Stimulated activated effector memory CD8-positive, alpha-beta T cell treated with anti-CD3 and anti-CD28 coated beads, Interleukin-12 subunit alpha, Interleukin-12 subunit beta, amount 100 ng/mL, for 72 hours (primary cell): ENCODE measurements around the gene SLC2A14.
"Not testable (repeated sequence)": the region's sequence is repeated elsewhere in the genome, so short reads cannot be mapped to it uniquely, and the experiment has no call there.

Source experiments
- ATAC-seq: fragments of 150-1000 bp; cut with Tn5 transposase; 2 replicates; pipeline ENCODE4 v1.10.0; 2021
- DNase-seq, 2 donors: peaks; one replicate each; pipeline ENCODE4 v3.0.0; 2021 to 2022; ENCODE audit warnings: low spot score in 2 of 2
- H3K27ac Mint-ChIP-seq: one replicate; pipeline ENCODE4 v1.8.0; 2022; ENCODE audit warnings: mild to moderate bottlenecking, mixed read lengths
- H3K36me3 Mint-ChIP-seq: one replicate; pipeline ENCODE4 v1.8.0; 2022; ENCODE audit warnings: mild to moderate bottlenecking, mixed read lengths
- H3K4me1 Mint-ChIP-seq: one replicate; pipeline ENCODE4 v1.8.0; 2022; ENCODE audit warnings: mixed read lengths
- H3K4me3 Mint-ChIP-seq: one replicate; pipeline ENCODE4 v1.8.0; 2022; ENCODE audit warnings: mild to moderate bottlenecking, mixed read lengths
- H3K9me3 Mint-ChIP-seq: one replicate; pipeline ENCODE4 v1.8.0; 2022; ENCODE audit warnings: mixed read lengths

SLC2A14 gene

GRCh38 chr12:7833201-7833600, 39.5 kb downstream of the SLC2A14 start:
- not testable (repeated sequence) for ATAC-seq, H3K4me3 Mint-ChIP-seq, H3K4me1 Mint-ChIP-seq, DNase-seq, H3K9me3 Mint-ChIP-seq, H3K27ac Mint-ChIP-seq, H3K36me3 Mint-ChIP-seq

GRCh38 chr12:7832059-7832696, 40.5 kb downstream of the SLC2A14 start:
- H3K4me1 Mint-ChIP-seq: no peaks in the 10 kb centered on the region
- H3K36me3 Mint-ChIP-seq: no peaks in the 10 kb centered on the region
- ATAC-seq (peak; percentile 90), DNase-seq (no peak)
- no peak overlapping the region for H3K27ac Mint-ChIP-seq
- H3K9me3 Mint-ChIP-seq: no peaks in the 10 kb centered on the region
- H3K4me3 Mint-ChIP-seq: no peak overlapping the region

GRCh38 chr12:7829737-7830136, 43.0 kb downstream of the SLC2A14 start:
- DNase-seq, H3K27ac Mint-ChIP-seq, H3K4me1 Mint-ChIP-seq, H3K36me3 Mint-ChIP-seq, ATAC-seq, H3K9me3 Mint-ChIP-seq, H3K4me3 Mint-ChIP-seq: not testable (repeated sequence)

- not testable (repeated sequence) for ATAC-seq, H3K4me1 Mint-ChIP-seq, H3K27ac Mint-ChIP-seq, H3K9me3 Mint-ChIP-seq, H3K4me3 Mint-ChIP-seq, H3K36me3 Mint-ChIP-seq, DNase-seq
Measured at GRCh38 chr12:7825754-7826153, 47.0 kb downstream of the SLC2A14 start.

GRCh38 chr12:7806863-7807487, 65.7 kb downstream of the SLC2A14 start:
- DNase-seq (peak; percentile 36 to 76), ATAC-seq (peak; percentile 71)
- no peaks in the 10 kb centered on the region for H3K4me1 Mint-ChIP-seq
- no peaks in the 10 kb centered on the region for H3K9me3 Mint-ChIP-seq
- H3K36me3 Mint-ChIP-seq: no peaks in the 10 kb centered on the region
- H3K4me3 Mint-ChIP-seq: no peak overlapping the region
- H3K27ac Mint-ChIP-seq: no peak overlapping the region

- not testable (repeated sequence) for H3K4me1 Mint-ChIP-seq, H3K36me3 Mint-ChIP-seq, H3K4me3 Mint-ChIP-seq, DNase-seq, H3K9me3 Mint-ChIP-seq, H3K27ac Mint-ChIP-seq, ATAC-seq
Measured at GRCh38 chr12:7806319-7806718, 66.4 kb downstream of the SLC2A14 start.

GRCh38 chr12:7801460-7801859, 71.3 kb downstream of the SLC2A14 start:
- Mint-ChIP-seq H3K4me1 (no peaks in the 10 kb centered on the region), H3K27ac (no peak overlapping the region), H3K36me3 (no peaks in the 10 kb centered on the region), H3K9me3 (no peaks in the 10 kb centered on the region), H3K4me3 (no peak overlapping the region)
- DNase-seq: no peak
- no peak for ATAC-seq

- not testable (repeated sequence) for DNase-seq, H3K4me3 Mint-ChIP-seq, H3K9me3 Mint-ChIP-seq, H3K27ac Mint-ChIP-seq, ATAC-seq, H3K36me3 Mint-ChIP-seq, H3K4me1 Mint-ChIP-seq
Measured at GRCh38 chr12:7798750-7799308, 73.9 kb downstream of the SLC2A14 start.

GRCh38 chr12:7797698-7798398, 74.9 kb downstream of the SLC2A14 start:
- ATAC-seq (no peak), DNase-seq (no peak)
- Mint-ChIP-seq H3K36me3 (no peaks in the 10 kb centered on the region), H3K4me3 (no peak overlapping the region), H3K4me1 (no peaks in the 10 kb centered on the region), H3K27ac (no peak overlapping the region), H3K9me3 (no peaks in the 10 kb centered on the region)

- not testable (repeated sequence) for H3K9me3 Mint-ChIP-seq, ATAC-seq, DNase-seq, H3K4me3 Mint-ChIP-seq, H3K4me1 Mint-ChIP-seq, H3K27ac Mint-ChIP-seq, H3K36me3 Mint-ChIP-seq
Measured at GRCh38 chr12:7797269-7797668, 75.4 kb downstream of the SLC2A14 start.

- H3K9me3 Mint-ChIP-seq: no peaks in the 10 kb centered on the region
Measured at GRCh38 chr12:7793211-7793610, 79.5 kb downstream of the SLC2A14 start.

GRCh38 chr12:7788884-7789528, 83.7 kb downstream of the SLC2A14 start, which contains the start of gene NANOG:
NANOG (plus strand) TSS chr12:7789402; CDS start chr12:7789615, 213 bp downstream.
- not testable (repeated sequence) for DNase-seq, H3K36me3 Mint-ChIP-seq, H3K9me3 Mint-ChIP-seq, H3K4me1 Mint-ChIP-seq, ATAC-seq, H3K4me3 Mint-ChIP-seq, H3K27ac Mint-ChIP-seq

More at GRCh38 chr12:7793211-7793610, 79.5 kb downstream of the SLC2A14 start:
- ATAC-seq: no peak
- H3K27ac Mint-ChIP-seq: no peak overlapping the region
- no peaks in the 10 kb centered on the region for H3K36me3 Mint-ChIP-seq
- no peak for DNase-seq
- no peaks in the 10 kb centered on the region for H3K4me1 Mint-ChIP-seq
- H3K4me3 Mint-ChIP-seq: no peak overlapping the region

- no peak for ATAC-seq
- no peak overlapping the region for H3K4me3 Mint-ChIP-seq
- H3K9me3 Mint-ChIP-seq: no peaks in the 10 kb centered on the region
- H3K27ac Mint-ChIP-seq: no peak overlapping the region
- no peaks in the 10 kb centered on the region for H3K4me1 Mint-ChIP-seq
- H3K36me3 Mint-ChIP-seq: no peaks in the 10 kb centered on the region
- no peak for DNase-seq
Measured at GRCh38 chr12:7788294-7788660, 84.4 kb downstream of the SLC2A14 start.

- H3K36me3 Mint-ChIP-seq: no peaks in the 10 kb centered on the region
- H3K4me3 Mint-ChIP-seq: no peak overlapping the region
- H3K4me1 Mint-ChIP-seq: no peaks in the 10 kb centered on the region
- H3K9me3 Mint-ChIP-seq: no peaks in the 10 kb centered on the region
- DNase-seq (no peak), ATAC-seq (no peak)
- no peak overlapping the region for H3K27ac Mint-ChIP-seq
Measured at GRCh38 chr12:7787574-7788293, 85.0 kb downstream of the SLC2A14 start.

- Mint-ChIP-seq H3K4me3 (no peak overlapping the region), H3K36me3 (no peaks in the 10 kb centered on the region), H3K27ac (no peak overlapping the region), H3K4me1 (no peaks in the 10 kb centered on the region), H3K9me3 (no peaks in the 10 kb centered on the region)
- no peak for ATAC-seq
- DNase-seq: no peak
Measured at GRCh38 chr12:7784701-7785100, 88.0 kb downstream of the SLC2A14 start.
